Measurements from ENCODE around the gene DTNA. TPM values are rescaled to one million over a fixed set of nuclear protein-coding genes. Genes with fewer than 3 reads are reported as not detected.

Gene DTNA
- polyA plus RNA-seq, 1 donor from 2014 or later = 53.9 TPM

GRCh38 chr18:34795070-34795732 lies 85.1 kb downstream of the DTNA start:
- Histone ChIP-seq H3K4me3 (ENCODE audit: low read length) (no peak overlapping the region), H3K36me3 (ENCODE audit: insufficient read depth, low read length) (no peaks in the 10 kb centered on the region), H3K9me2 (ENCODE audit: insufficient read depth, low read length) (no peaks in the 10 kb centered on the region), H3K27ac (ENCODE audit: low read length) (no peak overlapping the region), H2AFZ (ENCODE audit: low read depth, low read length) (no peak overlapping the region), H3K79me2 (replicated peaks; ENCODE audit: insufficient read depth, low read length) (no peaks in the 10 kb centered on the region), H3K9me3 (ENCODE audit: low read length) (peaks cover 5% of the 10 kb centered on the region), H3F3A (ENCODE audit: insufficient read depth, low read length, poor library complexity, severe bottlenecking) (no peaks in the 10 kb centered on the region), H3K4me2 (ENCODE audit: low read length) (no peak overlapping the region), H3K27me3 (ENCODE audit: insufficient read depth, low read depth, low read length) (no peaks in the 10 kb centered on the region), H3K9ac (ENCODE audit: low read length) (no peak overlapping the region), H4K20me1 (ENCODE audit: insufficient read depth) (no peaks in the 10 kb centered on the region)
- no peak for TF ChIP-seq MXI1 (conservative IDR thresholded peaks at IDR 0.05; ENCODE audit: poor library complexity, severe bottlenecking)
- TF ChIP-seq REST (IDR thresholded peaks at IDR 0.05; ENCODE audit: borderline replicate concordance) = no peak
- no peak for TF ChIP-seq SMC3 (conservative IDR thresholded peaks at IDR 0.05; ENCODE audit: poor library complexity)
- TF ChIP-seq POLR2AphosphoS5 (IDR thresholded peaks at IDR 0.05) = no peak
- TF ChIP-seq TAF1 (IDR thresholded peaks at IDR 0.05; ENCODE audit: low read depth) = no peak
- TF ChIP-seq EZH2 (IDR thresholded peaks at IDR 0.05; ENCODE audit: borderline replicate concordance, insufficient read depth, low read length, poor library complexity, severe bottlenecking) = no peak
- TF ChIP-seq CTCF (IDR thresholded peaks at IDR 0.05; ENCODE audit: poor library complexity, severe bottlenecking) = no peak
- no peak for TF ChIP-seq EP300 (conservative IDR thresholded peaks at IDR 0.05; ENCODE audit: poor library complexity, severe bottlenecking)

DNA sequence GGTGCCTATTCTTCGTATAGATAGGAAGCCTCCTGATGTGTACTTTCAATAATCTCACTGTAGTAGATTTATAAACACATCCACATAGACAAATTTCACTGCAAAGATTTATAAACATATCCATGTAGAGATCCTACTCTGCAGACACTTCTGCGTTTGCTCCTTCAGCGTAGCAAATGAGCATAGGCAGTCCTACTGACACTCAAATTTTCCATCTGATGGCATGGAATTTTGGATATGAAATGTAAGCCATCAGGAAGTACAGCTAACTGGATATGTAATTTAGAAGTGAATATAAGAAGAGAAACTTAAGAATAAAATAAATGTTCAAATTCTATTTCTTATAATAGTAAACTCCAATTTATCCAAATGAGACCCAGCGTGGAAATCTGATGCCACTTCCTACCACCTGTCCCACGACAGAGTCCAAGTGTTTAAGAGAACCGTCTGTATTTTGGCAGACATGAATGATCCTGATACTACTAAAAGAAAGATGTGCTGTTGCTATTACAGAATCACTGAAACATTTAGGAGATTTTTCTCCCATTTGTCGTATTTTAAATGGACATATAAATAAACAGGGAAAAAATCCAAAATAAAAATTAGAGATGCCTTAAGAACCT lies 86.0 kb downstream of the DTNA start:
- H3K27me3 ChIP-seq (ENCODE audit: insufficient read depth, low read depth, low read length) = no peaks in the 10 kb centered on the region
- H3K4me2 ChIP-seq (ENCODE audit: low read length) = no peak overlapping the region
- no peak overlapping the region for H3K27ac ChIP-seq (ENCODE audit: low read length)
- H2AFZ ChIP-seq (ENCODE audit: low read depth, low read length) = no peak overlapping the region
- no peak overlapping the region for H3K9ac ChIP-seq (ENCODE audit: low read length)
- H4K20me1 ChIP-seq (ENCODE audit: insufficient read depth) = no peaks in the 10 kb centered on the region
- TF ChIP-seq CTCF (IDR thresholded peaks at IDR 0.05; ENCODE audit: poor library complexity, severe bottlenecking) (no peak), SMC3 (conservative IDR thresholded peaks at IDR 0.05; ENCODE audit: poor library complexity) (no peak), MXI1 (conservative IDR thresholded peaks at IDR 0.05; ENCODE audit: poor library complexity, severe bottlenecking) (no peak), RAD21 (conservative IDR thresholded peaks at IDR 0.05) (no peak), REST (IDR thresholded peaks at IDR 0.05; ENCODE audit: borderline replicate concordance) (no peak), POLR2AphosphoS5 (IDR thresholded peaks at IDR 0.05) (no peak), TAF1 (IDR thresholded peaks at IDR 0.05; ENCODE audit: low read depth) (no peak), EP300 (conservative IDR thresholded peaks at IDR 0.05; ENCODE audit: poor library complexity, severe bottlenecking) (no peak), EZH2 (IDR thresholded peaks at IDR 0.05; ENCODE audit: borderline replicate concordance, insufficient read depth, low read length, poor library complexity, severe bottlenecking) (no peak)
- H3K4me3 ChIP-seq (ENCODE audit: low read length) = no peak overlapping the region
- H3K36me3 ChIP-seq (ENCODE audit: insufficient read depth, low read length) = no peaks in the 10 kb centered on the region
- no peaks in the 10 kb centered on the region for H3F3A ChIP-seq (ENCODE audit: insufficient read depth, low read length, poor library complexity, severe bottlenecking)
- no peaks in the 10 kb centered on the region for H3K79me2 ChIP-seq (replicated peaks; ENCODE audit: insufficient read depth, low read length)
- peaks cover 5% of the 10 kb centered on the region for H3K9me3 ChIP-seq (ENCODE audit: low read length)
- H3K9me2 ChIP-seq (ENCODE audit: insufficient read depth, low read length) = no peaks in the 10 kb centered on the region
